HFF-Myc (cell line): Measurements from ENCODE around the gene SLC22A5.

Experiments
- DNase-seq: peaks from one replicate; pipeline ENCODE4 v3.0.0-alpha.2; 2011; ENCODE audit warnings: low read depth; ENCODE audit errors: extremely low read depth
- H3K4me3 ChIP-seq: replicated peaks from 2 replicates; pipeline ENCODE4 v1.5.1; 2011; ENCODE audit warnings: low read depth, mild to moderate bottlenecking, control low read depth, low read length
- CTCF ChIP-seq: IDR thresholded peaks from 2 replicates; pipeline ENCODE4 v1.5.1; 2012; ENCODE audit warnings: mild to moderate bottlenecking, low read depth, low read length, control low read depth; ENCODE audit errors: missing control alignments

The SLC22A5 gene

GRCh38 chr5:132378580-132378979 lies 9.1 kb downstream of the SLC22A5 start:
- no peak overlapping the region for H3K4me3 ChIP-seq
- no peak for TF ChIP-seq CTCF
- DNase-seq = no peak

GRCh38 chr5:132380047-132380446 lies 10.5 kb downstream of the SLC22A5 start:
- DNase-seq = no peak
- no peak overlapping the region for H3K4me3 ChIP-seq

GRCh38 chr5:132380741-132381140 lies 11.2 kb downstream of the SLC22A5 start:
- no peak overlapping the region for H3K4me3 ChIP-seq
- TF ChIP-seq CTCF = no peak
- DNase-seq = no peak

More at GRCh38 chr5:132380047-132380446, 10.5 kb downstream of the SLC22A5 start:
- TF ChIP-seq CTCF = no peak

- TF ChIP-seq CTCF = no peak
- no peak overlapping the region for H3K4me3 ChIP-seq
- no peak for DNase-seq
Measured at GRCh38 chr5:132381614-132382013, 12.1 kb downstream of the SLC22A5 start.

- no peak for DNase-seq
- TF ChIP-seq CTCF = no peak
- no peak overlapping the region for H3K4me3 ChIP-seq
Measured at GRCh38 chr5:132383261-132383660, 13.8 kb downstream of the SLC22A5 start.

GRCh38 chr5:132383984-132384383 lies 14.5 kb downstream of the SLC22A5 start:
- TF ChIP-seq CTCF = no peak
- no peak overlapping the region for H3K4me3 ChIP-seq
- no peak for DNase-seq

GRCh38 chr5:132384506-132385050 lies 15.1 kb downstream of the SLC22A5 start:
- no peak for DNase-seq
- H3K4me3 ChIP-seq = no peak overlapping the region
- TF ChIP-seq CTCF = no peak
